ENCODE measurements around the gene TTC28. TPM values are rescaled to one million over a fixed set of nuclear protein-coding genes. Genes with fewer than 3 reads are reported as not detected.
"Not testable (repeated sequence)": the region's sequence is repeated elsewhere in the genome, so short reads cannot be mapped to it uniquely, and the experiment has no call there.

TTC28 gene
- total RNA-seq, 1 experiment from 2014 or later, result 0.12 TPM

- CTCF ChIA-PET; RAD21 ChIA-PET (ENCODE audit: low non-redundant PET in 1 of 2, low total read pairs in 2 of 2, uncharacterized antibody in 2 of 2, unreplicated experiment in 2 of 2); H3K9me3 ChIP-seq (ENCODE audit: control insufficient read depth in 1 of 2, insufficient read depth in 1 of 2, low read depth in 1 of 2, low read length in 2 of 2); H3K4me1 ChIP-seq (ENCODE audit: control insufficient read depth in 1 of 2, insufficient read depth in 2 of 2, low read length in 2 of 2); H3K9me2 ChIP-seq (ENCODE audit: insufficient read depth); H3K9ac ChIP-seq (ENCODE audit: low read length); H3K27me3 ChIP-seq (ENCODE audit: insufficient read depth, low read length); H3K4me2 ChIP-seq (ENCODE audit: low read length); BruUV-seq (replicated peaks); H3K36me3 ChIP-seq (ENCODE audit: control insufficient read depth in 1 of 2, insufficient read depth in 2 of 2, low read length in 2 of 2); H3K79me2 ChIP-seq (ENCODE audit: insufficient read depth, low read length); H3K27ac ChIP-seq (ENCODE audit: low read depth, low read length); ATAC-seq; DNase-seq (ENCODE audit: low read depth, low spot score); H3K4me3 ChIP-seq (replicated peaks in 1 of 2; ENCODE audit: low read depth in 1 of 2, low read length in 2 of 2); H4K20me1 ChIP-seq (ENCODE audit: insufficient read depth); intact Hi-C loops (cut with micrococcal nuclease); H2AFZ ChIP-seq (ENCODE audit: low read depth, low read length, poor library complexity, severe bottlenecking); POLR2A ChIA-PET: not testable (repeated sequence)
Observed at GRCh38 chr22:28364105-28364504, 315.5 kb downstream of the TTC28 start.

- no peak for TF ChIP-seq EZH2 (IDR thresholded peaks at IDR 0.05)
- TF ChIP-seq SIN3A (IDR thresholded peaks at IDR 0.05; ENCODE audit: low read depth), result no peak
- no peak for TF ChIP-seq ATF3 (IDR thresholded peaks at IDR 0.05)
- no peaks in the 10 kb centered on the region for H3K36me3 ChIP-seq (ENCODE audit: control insufficient read depth in 1 of 2, insufficient read depth in 2 of 2, low read length in 2 of 2)
- no peak overlapping the region for H3K4me3 ChIP-seq (replicated peaks in 1 of 2; ENCODE audit: low read depth in 1 of 2, low read length in 2 of 2)
- H4K20me1 ChIP-seq (ENCODE audit: insufficient read depth), result no peaks in the 10 kb centered on the region
- H3K4me1 ChIP-seq (ENCODE audit: control insufficient read depth in 1 of 2, insufficient read depth in 2 of 2, low read length in 2 of 2), result no peaks in the 10 kb centered on the region
- no peak overlapping the region for H2AFZ ChIP-seq (ENCODE audit: low read depth, low read length, poor library complexity, severe bottlenecking)
- ChIA-PET RAD21 (ENCODE audit: low non-redundant PET in 1 of 2, low total read pairs in 2 of 2, uncharacterized antibody in 2 of 2, unreplicated experiment in 2 of 2) (no interaction called here), POLR2A (no interaction called here), CTCF (no interaction called here)
- no peaks in the 10 kb centered on the region for H3K9me3 ChIP-seq (ENCODE audit: control insufficient read depth in 1 of 2, insufficient read depth in 1 of 2, low read depth in 1 of 2, low read length in 2 of 2)
- intact Hi-C loops (cut with micrococcal nuclease), result no loop called here
- H3K79me2 ChIP-seq (ENCODE audit: insufficient read depth, low read length), result no peaks in the 10 kb centered on the region
- no peak overlapping the region for H3K9ac ChIP-seq (ENCODE audit: low read length)
- H3K27me3 ChIP-seq (ENCODE audit: insufficient read depth, low read length), result peaks cover 32% of the 10 kb centered on the region; the same call in 1 of the 2 replicates
- ATAC-seq (no peak), DNase-seq (ENCODE audit: low read depth, low spot score) (no peak)
- no TSS peak for BruUV-seq (replicated peaks)
- H3K9me2 ChIP-seq (ENCODE audit: insufficient read depth), result no peaks in the 10 kb centered on the region
- H3K27ac ChIP-seq (ENCODE audit: low read depth, low read length), result no peak overlapping the region
- H3K4me2 ChIP-seq (ENCODE audit: low read length), result no peak overlapping the region
Observed at GRCh38 chr22:28360939-28361338, 318.7 kb downstream of the TTC28 start.

- CTCF ChIA-PET, result no interaction called here
- no peak for ATAC-seq
- no peak for TF ChIP-seq ZNF274 (IDR thresholded peaks at IDR 0.05; ENCODE audit: low read depth, low read length)
- no peak for TF ChIP-seq RAD21 (IDR thresholded peaks at IDR 0.05; ENCODE audit: low read depth)
- no peak for TF ChIP-seq ZBTB33 (IDR thresholded peaks at IDR 0.05; ENCODE audit: extremely low read depth, insufficient replicate concordance, low read length)
- TF ChIP-seq YY1 (IDR thresholded peaks at IDR 0.05; ENCODE audit: extremely low read depth, insufficient replicate concordance, low read depth, low read length), result no peak
- no peak for TF ChIP-seq CTCF (IDR thresholded peaks at IDR 0.05 in 2 of 3, conservative IDR thresholded peaks at IDR 0.05 in 1 of 3; ENCODE audit: borderline replicate concordance in 1 of 3, insufficient read depth in 1 of 3, low read depth in 2 of 3, low read length in 2 of 3)
- TF ChIP-seq FOSL1 (IDR thresholded peaks at IDR 0.05; ENCODE audit: low read depth), result no peak
- TF ChIP-seq MAX (IDR thresholded peaks at IDR 0.05), result no peak
Observed at GRCh38 chr22:28358312-28358711, 321.3 kb downstream of the TTC28 start.

More at GRCh38 chr22:28358312-28358711, 321.3 kb downstream of the TTC28 start:
- H3K9ac ChIP-seq (ENCODE audit: low read length), result no peak overlapping the region
- no peak overlapping the region for H2AFZ ChIP-seq (ENCODE audit: low read depth, low read length, poor library complexity, severe bottlenecking)
- BruUV-seq (replicated peaks), result no TSS peak
- H3K27ac ChIP-seq (ENCODE audit: low read depth, low read length), result no peak overlapping the region
- POLR2A ChIA-PET, result no interaction called here
- H3K9me3 ChIP-seq (ENCODE audit: control insufficient read depth in 1 of 2, insufficient read depth in 1 of 2, low read depth in 1 of 2, low read length in 2 of 2), result no peaks in the 10 kb centered on the region
- H3K4me2 ChIP-seq (ENCODE audit: low read length), result no peak overlapping the region
- H3K9me2 ChIP-seq (ENCODE audit: insufficient read depth), result no peaks in the 10 kb centered on the region
- DNase-seq (ENCODE audit: low read depth, low spot score), result no peak
- H4K20me1 ChIP-seq (ENCODE audit: insufficient read depth), result no peaks in the 10 kb centered on the region
- H3K4me3 ChIP-seq (replicated peaks in 1 of 2; ENCODE audit: low read depth in 1 of 2, low read length in 2 of 2), result no peak overlapping the region
- H3K79me2 ChIP-seq (ENCODE audit: insufficient read depth, low read length), result no peaks in the 10 kb centered on the region
- H3K27me3 ChIP-seq (ENCODE audit: insufficient read depth, low read length), result peaks cover 51% of the 10 kb centered on the region
- no peaks in the 10 kb centered on the region for H3K36me3 ChIP-seq (ENCODE audit: control insufficient read depth in 1 of 2, insufficient read depth in 2 of 2, low read length in 2 of 2)
- intact Hi-C loops (cut with micrococcal nuclease), result no loop called here
- RAD21 ChIA-PET (ENCODE audit: low non-redundant PET in 1 of 2, low total read pairs in 2 of 2, uncharacterized antibody in 2 of 2, unreplicated experiment in 2 of 2), result no interaction called here
- no peaks in the 10 kb centered on the region for H3K4me1 ChIP-seq (ENCODE audit: control insufficient read depth in 1 of 2, insufficient read depth in 2 of 2, low read length in 2 of 2)
